Jurkat, Clone E6-1 (cell line): Measurements from ENCODE around the gene ATP1B1.

ENCODE experiments used
- DNase-seq: peaks from one replicate; pipeline ENCODE4 v3.0.0-alpha.2; 2011; ENCODE audit warnings: low read depth, low spot score
- H3K4me3 ChIP-seq: 2 replicates; pipeline ENCODE4 v1.5.1; 2011; ENCODE audit warnings: mild to moderate bottlenecking, low read length, control low read depth, moderate library complexity

The ATP1B1 gene

GRCh38 chr1:169091480-169091941 lies 15.0 kb upstream of the ATP1B1 start:
- no peak for DNase-seq
- H3K4me3 ChIP-seq, result no peak overlapping the region

GRCh38 chr1:169092399-169092798 lies 14.1 kb upstream of the ATP1B1 start:
- DNase-seq, result no peak
- H3K4me3 ChIP-seq, result no peak overlapping the region

- no peak for DNase-seq
- H3K4me3 ChIP-seq, result no peak overlapping the region
Measured at GRCh38 chr1:169094897-169095569, 11.5 kb upstream of the ATP1B1 start.

- no peak overlapping the region for H3K4me3 ChIP-seq
- no peak for DNase-seq
Measured at GRCh38 chr1:169098380-169098779, 8.1 kb upstream of the ATP1B1 start.

GRCh38 chr1:169099561-169099960 lies 6.9 kb upstream of the ATP1B1 start:
- no peak overlapping the region for H3K4me3 ChIP-seq
- DNase-seq, result no peak

- no peak overlapping the region for H3K4me3 ChIP-seq
- no peak for DNase-seq
Measured at GRCh38 chr1:169100208-169100607, 6.3 kb upstream of the ATP1B1 start.

- DNase-seq, result no peak
- no peak overlapping the region for H3K4me3 ChIP-seq
Measured at GRCh38 chr1:169100651-169101088, 5.8 kb upstream of the ATP1B1 start.

GRCh38 chr1:169102567-169102966 lies 3.9 kb upstream of the ATP1B1 start:
- no peak overlapping the region for H3K4me3 ChIP-seq
- no peak for DNase-seq

GRCh38 chr1:169103002-169103401 lies 3.5 kb upstream of the ATP1B1 start:
- H3K4me3 ChIP-seq, result no peak overlapping the region

GRCh38 chr1:169103480-169103893 lies 3.0 kb upstream of the ATP1B1 start:
- DNase-seq, result no peak
- H3K4me3 ChIP-seq, result no peak overlapping the region

More at GRCh38 chr1:169103002-169103401, 3.5 kb upstream of the ATP1B1 start:
- DNase-seq, result no peak

- DNase-seq, result no peak
- H3K4me3 ChIP-seq, result peak overlapping the region; percentile 68
Measured at GRCh38 chr1:169105087-169105433, 1.4 kb upstream of the ATP1B1 start.

GRCh38 chr1:169105434-169106094 lies 926 bp upstream of the ATP1B1 start:
- DNase-seq, result no peak
- H3K4me3 ChIP-seq, result peak overlapping the region; percentile 68

GRCh38 chr1:169106921-169107602 lies 572 bp downstream of the ATP1B1 start:
- H3K4me3 ChIP-seq, result peak overlapping the region; percentile 68
- DNase-seq, result no peak

- no peak overlapping the region for H3K4me3 ChIP-seq
- DNase-seq, result no peak
Measured at GRCh38 chr1:169107603-169108208, 1.2 kb downstream of the ATP1B1 start.

GRCh38 chr1:169108223-169108622 lies 1.7 kb downstream of the ATP1B1 start:
- H3K4me3 ChIP-seq, result no peak overlapping the region
- DNase-seq, result no peak

- H3K4me3 ChIP-seq, result no peak overlapping the region
- no peak for DNase-seq
Measured at GRCh38 chr1:169108863-169109560, 2.5 kb downstream of the ATP1B1 start.

GRCh38 chr1:169109561-169110134 lies 3.2 kb downstream of the ATP1B1 start:
- H3K4me3 ChIP-seq, result no peak overlapping the region
- no peak for DNase-seq

- no peak for DNase-seq
- no peak overlapping the region for H3K4me3 ChIP-seq
Measured at GRCh38 chr1:169110236-169110635, 3.7 kb downstream of the ATP1B1 start.
